Brain microvascular endothelial cell (primary cell): ENCODE results near the gene HIP1.

Experiments
- DNase-seq: peaks from one replicate; pipeline ENCODE4 v3.0.0-alpha.2; 2020
- H3K27ac ChIP-seq: fragments of 250-450 bp; sonication (Bioruptor Pico); 2 replicates; pipeline ENCODE4 v1.5.1; 2020; ENCODE audit warnings: mild to moderate bottlenecking, moderate library complexity
- H3K27me3 ChIP-seq: fragments of 250-450 bp; sonication (Bioruptor Pico); replicated peaks from 2 replicates; pipeline ENCODE4 v1.5.1; 2020; ENCODE audit warnings: mild to moderate bottlenecking
- H3K36me3 ChIP-seq: fragments of 250-450 bp; sonication (Bioruptor Pico); replicated peaks from 2 replicates; pipeline ENCODE4 v1.5.1; 2020; ENCODE audit warnings: mild to moderate bottlenecking
- H3K4me3 ChIP-seq: 2 replicates; pipeline ENCODE4 v1.5.1; 2011; ENCODE audit warnings: low read depth, mild to moderate bottlenecking, control low read depth, low read length, moderate library complexity
- in situ Hi-C: cut with HindIII; loops from 2 replicates; pipeline ENCODE4 v1.10.0; 2017; ENCODE audit warnings: low sequenced_read_pairs, low pct_ligation_motif_present
- TF ChIP-seq, protein P1 (sequence below): IDR thresholded peaks from 2 replicates; pipeline ENCODE4 v1.5.1; 2011; ENCODE audit warnings: low read depth, mild to moderate bottlenecking, moderate library complexity, low read length, control low read depth, inconsistent platforms; ENCODE audit errors: missing control alignments

The HIP1 gene

GRCh38 chr7:75653651-75654050, 85.1 kb downstream of the HIP1 start:
- Histone ChIP-seq H3K36me3 (no peaks in the 10 kb centered on the region), H3K27me3 (no peaks in the 10 kb centered on the region), H3K4me3 (no peak overlapping the region), H3K27ac (no peak overlapping the region)
- TF ChIP-seq, protein P1, sequence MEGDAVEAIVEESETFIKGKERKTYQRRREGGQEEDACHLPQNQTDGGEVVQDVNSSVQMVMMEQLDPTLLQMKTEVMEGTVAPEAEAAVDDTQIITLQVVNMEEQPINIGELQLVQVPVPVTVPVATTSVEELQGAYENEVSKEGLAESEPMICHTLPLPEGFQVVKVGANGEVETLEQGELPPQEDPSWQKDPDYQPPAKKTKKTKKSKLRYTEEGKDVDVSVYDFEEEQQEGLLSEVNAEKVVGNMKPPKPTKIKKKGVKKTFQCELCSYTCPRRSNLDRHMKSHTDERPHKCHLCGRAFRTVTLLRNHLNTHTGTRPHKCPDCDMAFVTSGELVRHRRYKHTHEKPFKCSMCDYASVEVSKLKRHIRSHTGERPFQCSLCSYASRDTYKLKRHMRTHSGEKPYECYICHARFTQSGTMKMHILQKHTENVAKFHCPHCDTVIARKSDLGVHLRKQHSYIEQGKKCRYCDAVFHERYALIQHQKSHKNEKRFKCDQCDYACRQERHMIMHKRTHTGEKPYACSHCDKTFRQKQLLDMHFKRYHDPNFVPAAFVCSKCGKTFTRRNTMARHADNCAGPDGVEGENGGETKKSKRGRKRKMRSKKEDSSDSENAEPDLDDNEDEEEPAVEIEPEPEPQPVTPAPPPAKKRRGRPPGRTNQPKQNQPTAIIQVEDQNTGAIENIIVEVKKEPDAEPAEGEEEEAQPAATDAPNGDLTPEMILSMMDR = no peak
- in situ Hi-C loops = no loop called here
- no peak for DNase-seq

- in situ Hi-C loops = no loop called here
- H3K36me3 ChIP-seq = no peaks in the 10 kb centered on the region
Measured at GRCh38 chr7:75652788-75653187, 86.0 kb downstream of the HIP1 start.

DNA sequence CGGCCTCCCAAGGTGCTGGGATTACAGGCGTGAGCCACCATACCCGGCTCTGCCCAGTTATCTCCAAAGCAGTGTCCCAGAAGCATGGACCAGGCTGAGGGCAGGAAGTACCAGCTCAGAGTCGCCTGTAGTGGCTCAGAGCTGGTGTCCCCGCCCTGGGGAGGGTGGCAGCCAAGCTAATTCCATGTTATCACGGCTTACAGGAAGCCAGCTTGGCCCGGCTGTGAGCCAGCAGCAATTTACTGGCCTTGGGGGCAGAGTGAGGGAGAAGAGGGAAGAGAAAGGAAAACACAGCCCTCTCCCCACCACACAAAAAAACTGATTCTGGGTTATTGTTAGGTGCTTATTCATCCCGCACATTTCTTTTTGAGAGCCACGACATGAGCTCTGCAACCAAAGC, 88.1 kb downstream of the HIP1 start:
- H3K27me3 ChIP-seq = no peaks in the 10 kb centered on the region
- no peak overlapping the region for H3K27ac ChIP-seq
- H3K36me3 ChIP-seq = no peaks in the 10 kb centered on the region
- in situ Hi-C loops = no loop called here
- no peak for DNase-seq
- no peak overlapping the region for H3K4me3 ChIP-seq
- TF ChIP-seq, protein P1 = no peak

More at GRCh38 chr7:75652788-75653187, 86.0 kb downstream of the HIP1 start:
- no peak overlapping the region for H3K4me3 ChIP-seq
- no peak overlapping the region for H3K27ac ChIP-seq
- TF ChIP-seq, protein P1 = no peak
- H3K27me3 ChIP-seq = no peaks in the 10 kb centered on the region
- no peak for DNase-seq

DNA sequence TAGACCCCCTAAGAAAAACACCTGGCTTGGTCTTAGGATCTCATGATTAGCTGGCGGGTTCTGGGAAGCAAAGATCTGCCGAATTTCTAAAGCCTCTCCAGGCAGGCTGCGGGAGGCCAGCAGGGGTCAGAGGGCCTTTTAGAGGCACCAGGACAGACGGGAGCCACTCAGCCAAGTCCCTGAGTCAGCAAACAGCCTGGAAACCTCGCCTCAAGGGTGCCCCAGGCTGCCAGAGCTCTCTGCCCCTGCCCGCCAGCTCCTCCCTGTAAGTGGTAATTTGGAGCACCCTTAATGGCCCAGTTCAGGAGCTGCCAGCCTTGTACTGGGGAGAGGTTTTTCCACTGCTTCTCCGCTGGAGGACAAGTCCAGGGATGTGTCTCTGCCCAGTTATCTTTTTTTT, 88.7 kb downstream of the HIP1 start:
- in situ Hi-C loops = no loop called here
- no peak for DNase-seq
- Histone ChIP-seq H3K36me3 (no peaks in the 10 kb centered on the region), H3K27ac (no peak overlapping the region), H3K4me3 (no peak overlapping the region), H3K27me3 (no peaks in the 10 kb centered on the region)
- TF ChIP-seq, protein P1 = no peak

- TF ChIP-seq, protein P1 = no peak
- Histone ChIP-seq H3K36me3 (no peaks in the 10 kb centered on the region), H3K27me3 (no peaks in the 10 kb centered on the region), H3K4me3 (no peak overlapping the region), H3K27ac (no peak overlapping the region)
- DNase-seq = no peak
- in situ Hi-C loops = no loop called here
Measured at GRCh38 chr7:75649462-75649861, 89.3 kb downstream of the HIP1 start.

GRCh38 chr7:75647709-75648438, 90.9 kb downstream of the HIP1 start:
- no peak for DNase-seq
- no peak overlapping the region for H3K4me3 ChIP-seq
- TF ChIP-seq, protein P1 = no peak
- H3K27me3 ChIP-seq = no peaks in the 10 kb centered on the region
- in situ Hi-C loops = no loop called here
- H3K27ac ChIP-seq = no peak overlapping the region
- no peaks in the 10 kb centered on the region for H3K36me3 ChIP-seq
